HG03469 (cell line): Measurements from ENCODE around the gene ENO2.

Experiments used
- ATAC-seq: cut with Tn5 transposase; IDR thresholded peaks from one replicate; pipeline ENCODE4 v1.9.1; 2021; ENCODE audit warnings: mild to moderate bottlenecking, moderate library complexity, moderate number of reproducible peaks; ENCODE audit not compliant: unreplicated experiment

The ENO2 gene

DNA sequence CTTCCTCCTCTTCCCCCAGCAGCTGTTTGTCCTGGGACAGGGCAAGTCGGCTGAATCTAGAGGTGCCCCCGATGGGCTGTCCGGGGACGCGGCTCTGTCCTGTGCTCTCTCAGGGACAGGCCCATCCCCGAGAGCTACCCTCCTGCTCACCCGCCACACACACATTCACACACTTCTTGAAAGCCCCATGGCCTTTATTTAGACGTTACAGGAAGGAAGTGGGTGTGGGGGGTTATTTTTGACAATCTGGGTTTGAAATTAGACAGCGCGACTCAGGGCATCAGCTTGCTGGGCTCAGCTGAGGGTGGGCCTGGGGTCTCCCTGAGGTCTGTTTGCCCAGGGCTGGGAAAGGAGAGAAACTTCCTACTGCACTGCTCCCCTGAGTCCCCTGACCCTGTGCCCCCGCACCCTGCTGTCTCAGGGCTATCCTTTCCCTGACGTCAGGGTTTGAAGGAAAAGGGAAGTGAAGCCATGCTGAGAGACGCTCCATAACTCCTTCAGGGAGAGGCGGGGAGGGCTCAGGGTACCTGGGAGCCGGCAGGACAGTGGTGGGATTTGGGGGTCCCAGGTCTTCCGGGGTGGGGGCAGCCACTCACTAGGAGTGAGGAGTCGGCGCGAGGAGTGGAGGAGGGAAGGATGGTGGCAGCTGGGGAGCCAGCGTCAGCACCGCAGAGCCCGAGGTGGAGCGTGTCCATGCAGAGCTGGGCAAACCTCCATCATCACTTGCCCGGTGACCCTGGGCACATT lies 44.9 kb downstream of the ENO2 start:
- no peak for ATAC-seq

GRCh38 chr12:6959805-6960592 lies 45.6 kb downstream of the ENO2 start:
- no peak for ATAC-seq

GRCh38 chr12:6960593-6961277 lies 46.4 kb downstream of the ENO2 start:
- no peak for ATAC-seq

DNA sequence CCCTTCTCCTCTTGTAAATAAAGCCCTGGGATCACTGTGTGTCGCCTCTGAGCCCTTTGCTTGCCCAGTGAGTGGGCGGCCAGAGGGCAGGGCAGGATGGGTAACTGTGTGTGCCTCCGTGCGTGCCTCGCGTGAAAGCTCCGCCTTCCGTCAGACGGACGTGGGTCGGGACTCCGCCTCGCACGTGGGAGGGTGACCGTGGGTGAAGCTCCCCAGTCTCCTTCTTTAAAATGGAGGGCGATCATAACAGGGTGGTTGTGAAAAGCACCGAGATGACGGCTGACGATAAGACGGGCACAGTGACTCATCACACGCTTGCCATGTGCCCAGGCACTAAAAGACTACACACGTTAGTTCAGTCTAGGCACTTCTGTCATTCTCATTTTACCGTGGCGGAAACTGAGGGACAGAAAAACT lies 46.9 kb downstream of the ENO2 start:
- ATAC-seq = no peak

- no peak for ATAC-seq
These were observed 47.4 kb downstream of the ENO2 start for GRCh38 chr12:6961695-6962284.

DNA sequence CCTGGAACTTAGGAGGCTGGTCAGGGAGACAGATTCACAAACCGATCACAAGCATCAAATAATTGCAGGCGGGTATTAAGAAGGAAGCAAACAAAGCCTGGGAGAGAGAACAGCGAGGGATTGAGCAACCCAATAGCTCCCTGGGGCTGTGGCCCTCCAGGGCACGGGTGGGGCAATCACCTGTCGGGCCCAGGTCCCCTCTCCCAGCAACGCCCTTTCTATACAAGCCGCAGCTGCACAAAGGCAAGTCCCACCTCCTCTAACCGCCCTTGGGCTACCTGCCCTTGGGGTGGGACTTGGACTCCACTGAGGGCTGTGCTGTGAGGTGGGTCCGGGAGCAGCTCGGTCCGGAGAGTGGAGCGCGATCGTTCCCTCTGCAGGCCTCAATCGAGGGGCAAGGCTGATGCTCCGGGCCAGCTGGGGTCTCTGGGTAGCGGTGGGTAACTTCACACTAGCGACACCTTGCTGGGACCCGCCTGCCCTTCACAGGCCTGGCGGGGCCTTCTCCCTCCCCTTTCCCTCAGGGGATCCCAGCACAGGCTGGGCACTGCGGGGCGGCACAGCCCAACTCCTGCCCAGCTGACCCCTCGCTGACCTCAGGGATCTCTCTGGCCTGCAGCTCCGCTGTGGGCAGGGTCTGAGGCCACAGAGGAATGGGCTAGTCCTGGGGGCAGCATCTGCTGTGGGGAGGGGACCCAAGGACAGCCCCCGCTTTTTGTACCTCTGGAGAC lies 48.1 kb downstream of the ENO2 start:
- ATAC-seq = no peak

- no peak for ATAC-seq
These were observed 48.8 kb downstream of the ENO2 start for GRCh38 chr12:6963016-6963731.

DNA sequence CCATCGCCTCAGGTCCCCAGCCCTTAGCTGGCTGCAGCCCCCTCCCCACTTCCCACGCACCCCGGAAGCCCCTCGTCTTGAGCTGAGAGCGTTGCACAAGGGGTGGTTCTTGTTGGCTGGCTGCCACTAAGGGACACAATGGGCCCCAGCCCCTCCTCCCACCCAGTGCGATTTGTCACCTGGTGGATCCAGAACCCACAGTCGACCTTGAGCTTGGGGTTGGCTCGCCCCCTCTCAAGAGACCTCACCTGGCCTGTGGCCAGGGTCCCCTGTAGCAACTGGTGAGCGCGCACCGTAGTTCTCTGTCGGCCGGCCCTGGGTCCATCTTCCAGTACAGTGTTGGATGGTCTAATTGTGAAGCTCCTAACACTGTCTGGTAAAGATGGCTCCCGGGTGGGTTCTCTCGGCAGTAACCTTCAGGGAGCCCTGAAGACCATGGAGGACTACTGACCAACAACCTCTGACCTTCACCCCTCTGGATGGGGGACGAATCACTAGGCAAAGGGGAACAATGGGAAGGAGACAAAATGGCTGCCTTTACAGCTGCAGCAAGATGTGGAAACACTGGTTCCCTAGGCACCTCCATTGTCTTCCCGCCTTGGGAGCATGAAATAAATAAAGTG lies 49.5 kb downstream of the ENO2 start:
- no peak for ATAC-seq

GRCh38 chr12:6964605-6965025 lies 50.2 kb downstream of the ENO2 start:
- no peak for ATAC-seq

GRCh38 chr12:6965026-6965661 lies 50.8 kb downstream of the ENO2 start:
- no peak for ATAC-seq

DNA sequence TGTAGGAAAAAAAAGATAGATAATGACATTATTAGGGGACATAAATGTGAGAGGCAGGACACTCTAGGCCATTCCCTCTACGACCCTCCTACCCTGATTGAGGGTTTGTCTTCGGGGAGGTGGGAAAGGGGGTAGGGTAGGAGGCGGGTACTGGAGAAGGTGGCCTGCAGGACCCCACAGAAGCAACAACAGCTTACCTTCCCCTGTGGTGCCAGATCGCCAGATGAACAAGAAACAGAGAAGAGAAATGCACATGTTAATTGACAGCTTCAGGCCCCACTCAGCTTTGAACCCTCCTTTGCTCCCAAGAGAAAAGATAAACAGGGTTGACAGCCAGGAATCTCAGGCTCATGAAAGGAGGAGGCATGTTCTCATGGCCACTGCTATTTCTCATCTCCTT lies 51.3 kb downstream of the ENO2 start:
- no peak for ATAC-seq

GRCh38 chr12:6966351-6966750 lies 52.0 kb downstream of the ENO2 start:
- no peak for ATAC-seq

DNA sequence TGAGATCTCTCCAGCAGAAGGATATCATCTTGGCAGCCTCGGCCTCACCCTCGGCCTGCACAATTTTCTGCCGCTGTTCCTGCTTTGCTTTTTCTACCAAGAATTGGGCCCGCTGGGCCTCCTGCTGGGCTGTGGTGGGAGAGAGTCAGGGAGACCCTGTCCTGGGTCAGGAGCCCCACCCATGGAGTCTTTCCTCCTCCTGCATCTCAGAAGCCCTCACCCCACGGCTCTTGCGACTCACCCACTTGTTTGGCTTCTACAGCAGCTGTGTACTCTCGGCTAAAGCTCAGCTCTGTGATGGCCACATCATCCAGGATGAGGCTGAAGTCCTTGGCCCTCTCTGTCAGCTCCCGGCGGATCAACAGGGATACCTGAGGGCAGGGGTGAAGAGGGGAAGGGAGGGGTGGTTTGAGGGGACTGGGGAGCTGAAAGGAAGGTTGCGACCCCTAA lies 53.3 kb downstream of the ENO2 start:
- ATAC-seq = no peak

GRCh38 chr12:6968426-6968825 lies 54.0 kb downstream of the ENO2 start:
- no peak for ATAC-seq

GRCh38 chr12:6970096-6970527 lies 55.7 kb downstream of the ENO2 start:
- no peak for ATAC-seq
